B cell (primary cell): Measurements from ENCODE around the gene DNPH1.

ENCODE experiments used
- CTCF ChIP-seq: fragments of 200-600 bp; IDR thresholded peaks from one replicate; pipeline ENCODE4 v1.8.0; 2022; ENCODE audit warnings: antibody characterized with exemption, mild to moderate bottlenecking
- EZH2 ChIP-seq: IDR thresholded peaks from 2 replicates; pipeline ENCODE4 v1.6.1; 2012; ENCODE audit warnings: borderline replicate concordance, low read depth, mild to moderate bottlenecking, moderate library complexity, low read length; ENCODE audit not compliant: insufficient read depth, poor library complexity, severe bottlenecking

GRCh38 chr6:43243664-43244321 lies 14.5 kb upstream of the DNPH1 start:
- TF ChIP-seq CTCF (no peak), EZH2 (no peak)
